HG03439 (cell line): ENCODE measurements around the gene TCEA2.
"Not testable (repeated sequence)": the region's sequence is repeated elsewhere in the genome, so short reads cannot be mapped to it uniquely, and the experiment has no call there.

Experiments
- ATAC-seq: cut with Tn5 transposase; IDR thresholded peaks from one replicate; pipeline ENCODE4 v1.9.1; 2021; ENCODE audit warnings: mild to moderate bottlenecking, moderate library complexity; ENCODE audit not compliant: unreplicated experiment

The TCEA2 gene

DNA sequence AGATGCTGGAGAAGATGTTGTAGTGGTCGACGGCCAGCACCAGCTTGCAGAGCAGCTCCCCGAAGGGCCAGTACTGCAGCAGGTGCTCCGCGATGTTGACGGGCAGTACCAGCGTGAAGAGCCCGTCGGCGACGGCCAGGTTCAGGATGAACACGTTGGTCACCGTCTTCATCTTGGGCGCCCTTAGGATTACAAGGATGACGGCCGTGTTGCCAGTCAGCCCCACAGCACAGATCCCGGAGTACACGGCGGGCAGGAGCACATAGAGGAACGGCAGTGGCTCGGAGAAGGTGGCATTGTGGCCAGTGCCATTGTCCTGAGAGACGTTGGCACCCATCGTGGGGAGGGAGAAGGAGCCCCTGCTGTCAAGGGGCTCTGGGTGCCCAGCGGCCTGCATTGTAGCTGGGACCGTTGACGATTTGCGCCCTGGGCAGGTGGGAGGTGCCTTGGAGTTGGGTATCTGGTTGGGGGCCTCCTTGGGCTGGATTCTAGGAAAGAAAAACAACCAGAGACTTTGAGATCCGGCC, 43.5 kb downstream of the TCEA2 start:
- ATAC-seq = no peak

DNA sequence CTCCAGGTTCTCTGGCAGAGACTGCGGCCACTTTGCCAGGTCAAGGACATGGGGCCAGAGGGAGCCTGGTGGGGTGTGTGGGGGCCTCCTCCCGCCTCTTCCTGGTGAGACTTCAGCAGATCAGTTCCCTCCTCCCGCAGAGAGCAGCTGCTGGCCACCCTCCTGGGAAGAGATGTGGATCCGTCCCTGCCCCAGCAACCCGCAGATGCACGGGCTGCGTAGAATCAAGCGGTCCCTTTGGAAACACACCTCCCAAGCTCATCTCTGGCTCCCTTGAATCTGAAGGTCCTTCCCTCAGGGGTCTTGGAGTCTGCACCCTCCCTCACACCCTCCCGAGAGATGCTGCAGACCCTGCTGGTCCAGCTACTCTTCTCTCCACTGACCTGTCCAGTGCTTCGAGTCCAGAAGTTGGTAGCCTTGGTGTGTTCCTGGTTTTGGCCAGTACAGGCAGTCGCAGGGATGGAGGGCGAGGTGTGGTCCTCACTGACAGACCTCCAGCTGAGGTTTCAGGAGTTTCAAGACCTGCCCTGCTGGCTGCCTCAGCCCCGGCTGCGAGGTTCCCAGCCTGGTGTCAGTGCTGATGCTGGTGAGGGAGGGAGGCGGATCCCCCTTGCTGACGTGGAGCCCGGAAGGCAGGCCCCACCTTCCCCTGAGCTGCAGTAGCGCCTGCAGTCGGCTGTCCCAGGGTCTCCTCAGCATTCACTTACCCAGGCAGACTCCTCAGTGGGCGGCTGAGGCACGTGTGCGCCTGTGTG, 44.2 kb downstream of the TCEA2 start, which contains the start of gene NPBWR2:
NPBWR2 (minus strand) TSS at position 585 of the 755 bp plus-strand sequence. CDS start 734 bp downstream, outside the sequence.
- ATAC-seq = no peak

DNA sequence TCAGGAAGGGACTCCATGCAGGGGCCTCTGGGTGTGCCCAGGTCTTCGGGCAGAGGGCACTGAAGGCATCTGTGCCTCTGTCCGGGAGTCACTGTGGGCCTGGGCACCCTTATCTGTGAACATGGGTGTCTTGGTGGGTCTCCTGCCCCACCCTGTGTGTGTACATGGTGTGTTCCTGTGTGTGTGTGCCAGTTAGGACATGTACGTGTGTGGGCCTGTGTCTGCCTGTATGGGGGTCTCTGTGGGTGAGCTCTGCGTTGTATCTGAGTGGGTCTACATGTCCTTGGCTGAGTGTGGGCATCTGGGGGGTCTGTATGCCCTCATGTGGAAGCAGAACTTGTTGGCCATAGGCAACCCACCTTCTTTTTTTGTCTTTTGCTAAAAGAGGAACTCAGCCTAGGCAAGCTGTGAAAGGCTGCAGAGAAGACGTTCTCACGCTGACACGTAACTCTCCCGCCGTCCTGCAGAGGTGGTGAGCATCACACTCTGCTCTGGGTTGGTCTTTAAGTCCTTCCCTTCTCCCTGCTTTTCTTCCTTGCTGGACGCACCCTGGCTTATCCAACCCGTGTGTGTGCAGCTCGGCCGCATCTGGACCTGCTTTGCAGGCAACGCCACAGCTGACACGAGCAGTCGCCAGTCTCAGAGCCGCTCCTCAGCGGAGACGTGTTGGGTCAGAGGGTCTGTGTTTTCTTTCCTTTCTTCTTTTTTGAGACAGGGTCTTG, 44.9 kb downstream of the TCEA2 start:
- ATAC-seq = no peak

DNA sequence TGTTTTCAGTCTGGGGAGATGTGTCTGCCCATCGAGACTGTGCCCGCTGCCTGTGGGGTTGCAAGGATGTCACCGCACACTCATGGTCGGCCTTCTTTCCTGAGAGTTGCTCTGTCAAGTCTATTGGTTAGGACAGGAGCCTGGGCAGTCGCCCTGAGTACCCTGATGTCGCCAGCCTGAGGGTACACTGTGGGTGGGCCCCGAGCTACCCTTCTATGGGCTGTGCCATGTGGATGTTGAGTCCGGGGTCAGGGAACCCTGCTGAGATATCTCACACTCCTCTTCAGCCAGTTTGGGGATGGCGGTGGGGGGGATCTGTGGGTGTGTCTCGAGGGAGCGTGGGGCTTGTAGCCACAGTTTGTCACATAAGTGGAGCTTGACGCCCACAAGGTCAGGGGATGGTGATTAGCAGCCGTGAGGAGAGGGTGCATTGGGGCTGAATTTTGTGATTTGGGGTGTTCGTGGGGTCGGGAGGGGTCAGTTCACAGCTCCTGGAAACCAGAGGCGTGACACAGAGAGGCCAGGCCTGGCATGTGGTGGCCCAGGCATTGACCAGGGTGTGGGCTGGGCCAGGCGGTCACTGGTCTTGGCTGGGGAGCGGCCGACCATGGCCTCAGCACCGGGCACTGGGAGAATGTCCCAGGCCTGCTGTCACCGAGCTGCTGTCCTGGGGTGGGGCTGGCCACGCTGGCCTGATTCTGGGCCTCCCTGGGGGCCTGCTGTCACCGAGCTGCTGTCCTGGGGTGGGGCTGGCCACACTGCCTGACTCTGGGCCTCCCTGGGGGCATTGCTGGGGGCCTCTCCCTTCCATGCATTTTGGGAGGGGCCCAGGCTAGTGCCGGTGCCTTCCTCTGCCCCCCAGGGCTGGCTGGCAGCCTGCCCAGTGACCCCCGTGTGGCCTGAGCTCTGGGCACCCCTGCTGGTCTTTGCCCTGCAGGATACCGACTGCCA, 46.0 kb downstream of the TCEA2 start:
- no peak for ATAC-seq

DNA sequence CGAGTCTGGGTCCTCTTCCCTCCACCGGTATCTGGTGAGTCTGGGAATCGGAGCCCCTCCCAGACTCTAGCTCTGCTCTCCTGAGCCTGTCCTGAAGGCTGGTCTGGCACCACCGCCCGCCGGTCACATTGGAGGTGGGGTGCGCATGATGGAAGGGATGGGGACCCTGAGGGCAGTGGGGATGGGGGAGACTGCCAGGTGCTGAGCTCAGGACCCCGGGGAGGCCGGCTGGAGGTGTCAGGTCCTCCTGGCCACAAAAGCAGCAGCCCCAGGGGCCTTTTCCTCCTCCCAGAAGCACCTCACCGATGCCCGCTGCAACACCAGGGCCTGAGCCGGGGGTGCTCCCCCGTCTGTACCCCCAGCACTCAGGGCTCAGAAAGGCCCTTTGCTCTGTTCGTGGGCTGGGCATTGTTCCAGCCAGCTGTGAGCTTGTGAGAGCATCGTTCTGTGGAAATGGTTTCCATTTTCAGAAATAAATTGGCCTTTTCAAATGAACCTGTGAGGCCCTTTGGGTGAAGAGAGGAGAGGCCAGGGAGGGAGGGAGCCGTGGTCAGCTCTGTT, 46.9 kb downstream of the TCEA2 start:
- ATAC-seq = no peak

DNA sequence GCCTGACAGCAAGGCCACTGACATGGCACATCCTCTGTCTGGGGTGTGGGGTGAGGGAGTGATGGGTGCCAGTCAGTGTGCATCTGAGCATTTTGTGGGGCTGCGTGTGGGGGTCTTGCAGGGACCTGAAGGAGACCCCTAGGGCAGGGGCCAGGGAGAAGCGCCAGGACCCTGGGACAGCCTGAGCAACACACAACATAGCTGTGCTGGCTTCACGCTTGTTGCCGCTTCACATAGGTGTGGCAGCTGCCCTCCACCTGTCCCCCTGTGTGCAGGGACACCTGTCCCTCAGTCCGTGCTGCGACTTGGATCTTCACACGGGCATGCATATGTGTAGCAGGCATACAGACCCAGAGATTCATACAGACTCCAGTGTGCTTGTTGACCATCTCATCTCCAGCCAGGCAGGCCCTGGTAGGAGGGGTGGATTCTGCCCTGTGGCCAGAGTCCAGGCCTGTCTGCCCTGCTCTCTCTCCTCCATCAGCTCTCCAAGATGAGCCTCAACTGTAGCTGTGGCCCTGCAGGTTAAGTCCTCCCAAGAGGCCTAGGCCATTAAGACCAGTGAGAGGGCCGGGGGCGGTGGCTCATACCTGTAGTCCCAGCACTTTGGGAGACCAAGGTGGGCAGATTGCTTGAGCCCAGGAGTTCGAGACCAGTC, 47.5 kb downstream of the TCEA2 start:
- ATAC-seq = no peak

DNA sequence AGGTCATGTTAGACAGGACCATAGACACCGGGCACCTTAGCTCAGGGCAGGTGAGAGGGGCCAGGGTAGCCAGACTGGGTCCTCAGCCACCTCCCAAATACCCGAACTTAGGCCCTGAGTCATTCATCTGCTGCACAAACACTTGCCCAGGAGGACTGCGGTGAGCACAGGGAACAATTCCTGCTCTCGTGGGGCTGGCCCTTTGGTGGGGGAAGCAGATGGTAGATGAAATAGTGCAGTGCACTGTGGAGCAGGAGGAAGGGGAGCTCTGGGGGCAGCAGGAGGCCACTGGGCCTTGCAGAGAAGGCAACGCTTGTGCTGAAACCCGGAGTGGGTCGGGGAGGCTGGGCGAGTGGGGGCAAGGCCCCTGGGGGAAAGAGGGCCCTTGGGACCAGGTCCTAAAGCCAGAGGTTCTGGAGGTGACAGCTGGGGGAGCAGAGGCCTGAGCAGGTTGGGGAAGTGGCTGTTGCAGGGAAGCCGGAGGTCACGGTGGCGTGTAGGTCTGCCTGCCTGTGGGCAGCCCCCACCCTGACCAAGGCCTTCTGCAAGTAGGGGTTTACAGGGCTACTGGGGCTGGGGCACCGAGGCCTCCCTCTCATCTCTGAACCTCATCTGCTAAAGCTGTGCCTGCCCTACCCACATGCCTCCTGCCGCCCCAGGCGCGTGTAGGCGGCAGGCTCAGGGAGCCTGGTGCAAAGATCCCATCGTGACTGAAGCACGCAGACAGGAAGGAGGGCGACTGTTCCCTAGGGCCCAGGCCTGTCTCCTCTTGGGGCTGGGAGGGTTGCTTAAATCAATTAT, 49.0 kb downstream of the TCEA2 start:
- no peak for ATAC-seq

DNA sequence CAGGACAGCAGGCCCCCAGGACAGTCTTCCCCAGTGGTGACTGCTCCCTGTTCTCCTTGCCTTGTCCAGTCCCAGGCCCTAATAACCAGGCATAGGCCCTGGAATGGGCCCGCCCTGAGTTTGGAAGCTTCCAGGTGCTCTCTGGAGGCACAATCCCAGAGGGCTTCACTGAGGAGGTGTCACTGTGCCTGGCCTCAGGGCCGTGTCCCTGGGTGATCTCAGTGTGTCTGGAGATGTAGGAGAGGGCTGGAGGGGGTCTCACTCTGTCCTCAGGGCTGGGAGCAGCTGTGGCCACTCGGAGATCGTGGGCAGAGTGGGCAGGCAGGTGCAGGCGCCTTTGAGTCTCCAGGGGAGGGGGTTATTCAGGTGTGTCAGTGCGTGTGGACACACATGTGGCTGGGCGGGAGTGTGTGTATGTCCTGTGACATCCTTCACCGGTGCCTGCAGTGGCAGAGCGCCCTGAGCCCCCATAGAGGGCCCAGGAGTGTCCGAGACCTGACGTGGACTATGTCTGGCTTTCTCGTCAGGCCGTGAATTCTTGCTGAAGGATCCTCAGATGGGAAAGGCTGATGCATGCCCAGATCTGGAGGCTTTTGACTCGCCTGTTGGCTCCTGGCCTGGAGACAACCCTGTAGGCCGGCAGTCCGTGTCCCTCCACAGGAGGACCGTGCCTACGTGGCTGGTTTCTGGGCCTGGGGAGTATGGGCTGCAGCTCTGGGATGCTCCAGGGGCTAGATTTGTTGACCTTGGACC, 49.9 kb downstream of the TCEA2 start:
- no peak for ATAC-seq

DNA sequence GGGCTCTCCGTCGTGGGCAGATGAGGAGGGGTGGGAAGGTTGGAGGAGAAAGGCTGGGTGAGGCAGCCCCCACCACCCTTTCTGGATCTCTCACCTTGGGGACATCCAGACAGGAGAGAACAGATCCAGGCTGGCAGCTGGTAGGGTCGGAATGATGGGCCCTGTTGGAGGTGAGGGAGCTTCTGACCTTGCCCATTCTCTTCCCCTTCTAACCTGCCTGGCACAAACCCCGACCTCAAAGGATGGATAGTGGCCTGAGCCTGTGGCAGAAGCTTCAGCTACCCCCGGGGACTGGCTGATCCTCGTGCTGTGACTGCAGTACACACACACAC, 50.4 kb downstream of the TCEA2 start:
- ATAC-seq = no peak

DNA sequence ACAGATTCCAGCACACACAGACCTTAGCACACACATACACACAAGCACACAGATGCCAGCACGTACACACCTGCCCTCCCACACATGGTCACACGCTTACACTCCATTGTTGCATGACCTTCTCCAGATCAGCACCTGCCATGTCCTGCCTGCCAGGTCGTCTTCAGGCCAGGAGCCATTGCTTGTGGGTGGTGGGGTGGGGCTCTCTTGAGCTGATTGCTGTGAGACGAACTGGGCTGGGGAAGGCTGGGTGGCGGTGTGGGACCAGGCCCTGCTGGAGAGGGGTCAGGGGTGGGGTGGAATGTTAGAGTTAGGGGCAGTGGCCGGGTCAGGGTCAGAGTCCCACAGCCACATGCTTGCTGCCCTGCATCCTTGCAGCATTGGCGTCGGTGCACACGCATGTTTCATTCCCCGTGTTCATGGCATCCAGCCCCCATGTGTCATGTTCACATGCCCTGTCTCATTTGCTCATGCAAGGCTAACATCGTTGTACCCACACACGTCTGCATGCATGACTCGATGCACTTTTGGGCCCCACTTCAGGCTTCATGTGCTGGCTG, 50.9 kb downstream of the TCEA2 start:
- no peak for ATAC-seq

DNA sequence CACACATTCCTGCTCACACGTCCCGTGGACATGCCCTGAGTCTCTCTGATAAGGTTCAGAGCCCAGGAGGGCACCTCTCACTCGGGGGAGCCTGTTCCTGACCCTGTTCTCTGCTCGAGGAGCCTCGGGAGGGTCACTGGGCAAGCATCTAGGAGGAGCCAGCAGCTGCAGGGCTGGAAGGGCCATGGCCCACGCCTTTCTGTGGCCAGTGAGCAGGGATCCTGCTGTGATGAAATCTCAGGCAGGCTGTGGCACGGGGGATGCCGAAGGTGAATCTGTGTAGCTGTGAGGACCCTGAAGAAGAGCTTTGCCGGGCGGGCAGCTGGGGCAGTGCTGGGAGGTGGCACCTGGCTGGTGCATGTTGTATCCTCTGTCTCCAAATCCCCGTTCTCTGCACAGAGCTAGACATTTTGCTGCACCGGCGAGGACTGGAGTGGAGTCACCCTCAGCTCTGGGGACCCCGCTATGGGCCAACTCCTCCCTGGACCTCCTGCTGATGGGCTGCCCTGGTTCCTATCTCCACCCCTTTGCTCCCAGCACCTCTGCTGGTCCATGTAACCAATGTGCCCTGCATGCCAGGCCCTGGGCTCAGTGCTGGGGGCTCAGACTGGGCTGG, 51.5 kb downstream of the TCEA2 start:
- ATAC-seq = no peak

DNA sequence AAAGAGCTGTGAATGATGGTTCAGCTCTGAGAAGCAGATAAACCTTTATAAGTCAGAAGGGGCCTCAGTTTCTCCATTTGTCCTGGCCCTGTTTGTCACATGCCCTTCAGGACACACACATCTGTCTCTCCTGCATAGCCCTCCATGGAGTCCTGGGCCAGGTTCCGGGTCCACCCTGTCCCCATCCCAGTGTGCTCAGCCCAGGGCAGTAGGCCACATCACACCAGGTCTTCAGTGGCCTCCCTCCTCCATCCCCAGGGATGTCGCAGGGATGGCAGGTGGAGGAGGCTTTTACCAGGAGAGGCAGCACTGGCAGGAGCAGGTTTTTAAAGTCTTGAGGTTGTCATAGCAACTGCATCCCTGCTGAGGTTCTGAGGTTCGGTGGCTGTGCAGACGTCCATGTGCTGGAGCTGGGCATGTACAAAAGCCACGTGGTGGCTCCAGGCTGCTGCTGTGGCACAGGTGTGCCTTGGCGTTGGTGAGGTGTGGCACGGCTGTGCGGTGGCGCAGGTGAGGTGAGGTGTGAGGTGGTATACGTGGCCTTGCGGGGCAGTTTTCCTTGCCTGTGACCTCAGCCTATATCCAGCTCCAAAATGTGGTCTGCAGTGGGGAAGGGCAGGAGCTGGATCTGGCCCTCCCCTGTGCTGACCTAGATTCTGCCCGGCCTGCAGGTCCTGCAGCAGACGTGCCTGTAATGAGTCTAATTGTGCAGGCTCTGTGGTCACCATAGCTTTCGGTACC, 52.3 kb downstream of the TCEA2 start:
- ATAC-seq = no peak

DNA sequence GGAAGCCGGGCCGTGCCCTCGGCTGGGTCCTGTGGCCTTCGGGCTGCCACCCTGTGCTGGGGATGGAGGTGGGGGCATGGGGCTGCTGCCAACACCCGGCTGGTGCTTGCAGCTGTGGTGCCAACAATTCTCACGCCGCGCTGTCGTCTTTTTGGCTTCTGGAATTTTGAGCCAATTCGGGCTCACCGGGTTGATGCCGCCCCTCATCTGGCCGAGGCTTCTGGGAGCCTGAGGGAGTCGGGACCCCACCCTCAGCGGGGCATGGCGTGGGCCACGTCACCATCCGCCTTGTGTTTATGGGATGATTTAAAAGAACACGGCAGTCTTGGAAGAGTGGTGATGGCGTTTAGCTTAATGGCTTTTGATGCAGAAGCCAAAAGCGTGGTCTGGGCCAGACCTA, 53.0 kb downstream of the TCEA2 start:
- no peak for ATAC-seq

DNA sequence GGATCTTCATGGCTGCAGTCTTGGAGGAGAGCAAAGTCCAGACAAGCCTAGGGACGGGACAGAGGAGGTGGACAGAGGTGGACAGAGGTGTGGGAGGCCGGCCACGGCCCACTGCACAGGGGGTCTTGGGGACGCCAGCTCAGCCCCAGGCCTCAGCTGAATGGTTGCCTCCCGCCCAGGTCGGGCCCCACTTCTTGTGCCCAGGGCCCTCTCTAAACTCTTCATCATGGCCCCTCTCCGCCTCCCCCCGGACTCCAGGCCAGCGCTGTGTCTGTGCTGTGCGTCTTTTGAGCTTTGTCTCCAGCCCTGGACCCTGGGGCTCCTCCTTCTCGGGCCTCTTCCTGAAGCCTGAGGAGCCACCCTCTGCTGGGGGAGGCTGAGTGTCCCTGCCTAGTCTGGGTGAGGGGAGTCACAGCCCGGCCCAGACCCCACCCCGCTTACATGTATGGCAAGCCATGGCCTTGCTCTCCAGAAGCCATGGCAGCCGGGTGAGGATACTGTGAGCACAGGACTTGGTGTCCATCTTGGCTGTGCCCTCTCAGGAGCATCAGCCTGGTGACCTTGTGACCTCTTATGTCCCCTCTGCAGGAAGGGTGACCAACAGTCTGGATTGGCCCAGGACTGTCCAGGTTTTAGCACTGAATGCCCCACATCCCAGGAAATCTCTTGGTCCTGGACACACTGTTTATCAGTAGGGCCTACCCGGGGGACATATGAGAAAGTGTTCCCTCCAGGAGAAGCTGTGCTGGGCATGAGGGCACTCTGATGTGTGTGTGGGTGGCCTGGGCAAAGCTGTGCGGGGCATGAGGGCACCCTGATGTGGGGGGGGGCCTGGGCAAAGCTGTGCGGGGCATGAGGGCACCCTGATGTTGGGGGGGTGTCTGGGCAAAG, 53.8 kb downstream of the TCEA2 start:
- no peak for ATAC-seq

DNA sequence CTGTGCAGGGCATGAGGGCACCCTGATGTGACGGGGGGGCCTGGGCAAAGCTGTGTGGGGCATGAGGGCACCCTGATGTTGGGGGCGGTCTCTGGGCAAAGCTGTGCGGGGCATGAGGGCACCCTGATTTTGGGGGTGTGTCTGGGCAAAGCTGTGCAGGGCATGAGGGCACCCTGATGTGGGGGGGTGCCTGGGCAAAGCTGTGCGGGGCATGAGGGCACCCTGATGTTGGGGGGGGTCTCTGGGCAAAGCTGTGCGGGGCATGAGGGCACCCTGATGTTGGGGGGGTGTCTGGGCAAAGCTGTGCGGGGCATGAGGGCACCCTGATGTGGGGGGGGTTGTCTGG, 54.4 kb downstream of the TCEA2 start:
- ATAC-seq = not testable (repeated sequence)

DNA sequence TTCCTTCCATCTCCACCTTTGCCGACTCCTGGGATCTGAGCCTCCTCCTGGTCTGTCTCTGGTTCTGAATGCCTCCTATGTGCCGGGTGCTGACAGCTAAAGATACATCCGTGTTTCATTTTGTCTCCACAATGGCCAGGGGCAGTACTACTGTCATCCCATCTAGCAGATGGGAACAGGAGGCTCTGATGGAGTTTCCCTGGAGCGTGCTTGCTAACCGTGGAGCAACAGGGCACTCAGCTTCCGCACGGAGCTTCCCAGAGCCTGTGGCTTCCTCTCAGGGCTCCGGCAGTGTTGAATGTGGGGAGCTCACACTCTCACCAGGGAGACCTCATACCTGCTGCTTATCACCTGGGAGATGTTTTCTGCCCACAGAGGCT, 56.3 kb downstream of the TCEA2 start:
- ATAC-seq = no peak
